SK-N-DZ (cell line): ENCODE results near the gene TNRC6A.
"Not testable (repeated sequence)": the region's sequence is repeated elsewhere in the genome, so short reads cannot be mapped to it uniquely, and the experiment has no call there.

ENCODE experiments used
- DNase-seq: peaks from one replicate; pipeline ENCODE4 v3.0.0-alpha.2; 2015; ENCODE audit warnings: low spot score

TNRC6A gene

DNA sequence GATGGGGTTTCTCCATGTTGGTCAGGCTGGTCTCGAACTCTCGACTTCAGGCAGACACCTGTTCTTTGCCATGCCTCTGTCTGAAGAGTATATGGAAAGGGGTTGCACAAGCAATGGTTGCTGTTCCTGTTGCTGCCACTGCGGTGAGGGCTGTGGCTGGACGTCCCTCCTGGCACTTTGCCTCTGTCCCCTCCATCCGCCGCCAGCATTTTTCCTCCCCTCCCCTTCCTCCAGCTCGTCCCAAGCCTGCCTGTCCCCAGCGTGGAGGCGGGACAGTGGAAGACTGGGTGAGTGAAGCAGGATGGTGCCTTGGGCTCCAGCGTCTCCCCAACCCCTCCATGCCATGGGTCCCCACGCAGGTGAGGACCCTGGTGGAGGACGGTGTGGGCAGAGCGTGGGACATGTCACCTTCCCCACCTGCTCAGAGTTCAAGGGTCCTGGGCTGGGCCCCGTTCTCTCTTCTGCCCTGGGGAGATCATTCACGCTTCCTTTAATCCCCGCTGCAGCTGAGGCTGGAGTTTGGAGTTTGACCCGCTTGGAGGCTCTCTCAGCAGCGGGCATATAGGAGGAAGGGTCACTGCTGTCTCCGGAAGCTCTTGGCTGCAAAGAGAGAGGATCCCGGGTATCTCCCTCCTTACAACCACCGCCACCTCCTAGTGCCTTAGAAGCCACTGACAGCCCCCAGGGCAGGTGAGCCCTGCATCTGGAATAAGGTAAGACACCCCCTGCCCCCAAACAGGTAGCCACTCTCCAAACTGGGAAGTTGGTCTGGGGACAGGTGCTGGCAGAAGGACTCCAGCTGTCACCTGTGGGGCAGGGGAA lies 116.5 kb downstream of the TNRC6A start, which contains the start of gene SLC5A11:
Gene SLC5A11 (plus strand): TSS at position 238 of the 822 bp plus-strand sequence. CDS start 12,681 bp downstream, outside the sequence.
- DNase-seq = no peak

DNA sequence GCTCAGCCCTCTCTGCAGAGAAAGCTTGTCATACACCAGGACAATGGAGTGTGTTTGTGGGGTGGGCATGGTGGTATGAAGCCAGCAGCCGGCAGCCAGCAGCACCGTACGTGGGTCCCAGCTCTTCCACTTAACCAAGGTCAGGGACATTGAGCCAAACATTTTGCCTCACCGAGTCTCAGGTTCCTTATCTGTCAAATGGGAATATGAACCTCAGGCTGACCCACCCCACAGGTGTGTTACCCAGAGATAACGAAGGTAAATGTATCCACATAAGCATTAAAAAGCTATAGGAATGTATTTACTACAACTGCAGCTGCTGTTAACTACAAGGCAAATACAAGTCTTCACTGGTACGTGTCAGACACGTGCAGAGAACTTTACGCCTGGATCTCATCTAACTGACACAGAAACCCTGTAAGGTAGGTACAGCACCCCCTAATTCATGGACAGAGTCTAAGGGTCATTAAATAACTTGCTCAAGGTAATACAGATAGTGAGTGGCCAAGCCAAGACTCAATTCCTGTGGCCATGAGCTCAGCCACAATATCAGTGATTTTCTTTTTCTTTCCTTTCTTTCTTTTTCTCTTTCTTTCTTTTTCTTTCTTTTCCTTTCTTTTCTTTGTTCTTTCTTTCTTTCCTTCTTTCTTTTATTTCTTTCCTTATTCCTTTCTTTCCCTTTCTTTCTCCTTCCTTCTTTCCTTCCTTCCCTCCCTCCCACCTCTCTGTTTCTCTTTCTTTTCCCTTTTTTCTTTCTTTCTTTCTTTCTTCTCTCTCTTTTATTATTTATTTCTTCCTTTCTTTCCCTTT lies 117.3 kb downstream of the TNRC6A start:
- DNase-seq = no peak

DNA sequence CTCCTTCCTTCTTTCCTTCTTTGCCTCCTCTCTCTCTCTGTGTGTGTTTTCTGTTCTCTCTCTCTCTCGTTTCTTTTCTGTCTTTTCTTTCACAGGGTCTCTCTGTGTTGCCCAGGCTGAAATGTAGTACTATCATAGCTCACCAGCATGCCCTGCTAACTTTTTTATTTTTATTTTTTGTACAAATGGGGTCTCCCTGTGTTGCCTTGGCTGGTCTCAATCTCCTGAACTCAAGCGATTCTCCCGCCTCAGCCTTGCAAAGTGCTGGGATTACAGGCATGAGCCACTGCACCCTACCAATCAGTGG lies 117.9 kb downstream of the TNRC6A start:
- DNase-seq = no peak

DNA sequence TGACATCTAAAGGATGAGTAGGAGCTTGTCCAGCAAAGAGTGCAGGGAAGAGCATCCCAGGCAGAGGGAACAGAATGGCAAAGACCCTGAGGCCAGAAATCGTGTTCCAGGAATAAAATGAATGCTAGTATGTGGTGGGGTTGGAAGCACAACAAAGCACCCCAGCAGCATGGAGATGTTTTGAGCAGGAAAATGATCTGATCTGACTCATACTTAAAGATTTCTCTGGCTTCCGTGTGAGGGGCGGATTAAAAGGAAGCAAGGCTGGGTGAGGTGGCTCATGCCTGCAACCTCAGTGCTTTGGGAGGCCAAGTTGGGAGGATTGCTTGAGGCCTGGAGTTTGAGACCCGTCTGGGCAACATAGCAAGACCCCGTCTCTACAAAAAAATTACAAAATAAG lies 118.6 kb downstream of the TNRC6A start:
- no peak for DNase-seq

DNA sequence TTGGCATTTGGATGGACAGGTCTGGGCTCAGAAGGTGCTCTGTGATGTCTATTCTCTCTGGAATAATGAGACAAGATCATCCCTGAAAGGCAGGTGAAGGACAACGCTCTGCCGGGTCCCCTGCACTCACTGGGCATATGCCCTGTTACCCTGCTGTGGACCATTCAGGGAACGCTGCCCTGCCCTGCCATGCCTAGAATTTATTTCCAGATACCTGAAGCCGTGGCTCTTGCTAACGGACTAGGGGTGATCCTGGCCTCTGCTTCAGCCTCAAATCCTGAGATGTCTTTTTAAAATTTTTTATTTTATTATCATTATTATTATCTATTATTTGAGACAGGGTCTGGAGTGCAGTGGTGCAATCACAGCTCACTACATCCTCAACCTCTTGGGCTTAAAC lies 120.2 kb downstream of the TNRC6A start:
- DNase-seq = no peak

DNA sequence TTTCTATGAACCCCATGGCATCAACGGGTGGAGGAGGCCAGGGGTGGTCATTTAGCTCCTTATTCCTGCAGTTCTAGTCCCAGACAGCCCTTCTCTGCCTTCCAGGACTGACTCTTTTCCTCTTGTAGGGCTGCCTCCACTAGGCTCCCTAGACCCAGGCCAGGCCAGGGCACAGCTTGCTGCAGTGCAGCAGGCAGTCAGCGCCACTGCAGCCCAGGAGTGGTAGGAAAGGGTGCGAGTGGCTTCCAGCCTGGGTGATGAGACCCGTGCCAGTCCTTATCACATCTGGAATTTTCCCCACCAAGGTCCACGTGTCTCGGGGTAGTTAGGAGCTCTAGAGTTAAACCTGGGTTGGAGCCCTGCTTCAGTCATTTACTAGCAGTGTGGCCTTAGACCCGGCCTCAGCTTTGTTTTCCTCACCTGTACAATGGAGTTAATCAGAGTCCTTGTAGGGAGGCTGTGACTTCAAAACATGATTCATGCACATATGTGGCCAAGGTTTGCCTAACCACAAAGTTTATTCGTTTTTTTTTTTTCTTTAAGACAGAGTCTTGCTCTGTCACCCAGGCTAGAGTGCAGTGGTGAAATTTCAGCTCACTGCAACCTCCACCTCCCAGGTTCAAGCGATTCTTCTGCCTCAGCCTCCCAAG lies 121.0 kb downstream of the TNRC6A start:
- no peak for DNase-seq

DNA sequence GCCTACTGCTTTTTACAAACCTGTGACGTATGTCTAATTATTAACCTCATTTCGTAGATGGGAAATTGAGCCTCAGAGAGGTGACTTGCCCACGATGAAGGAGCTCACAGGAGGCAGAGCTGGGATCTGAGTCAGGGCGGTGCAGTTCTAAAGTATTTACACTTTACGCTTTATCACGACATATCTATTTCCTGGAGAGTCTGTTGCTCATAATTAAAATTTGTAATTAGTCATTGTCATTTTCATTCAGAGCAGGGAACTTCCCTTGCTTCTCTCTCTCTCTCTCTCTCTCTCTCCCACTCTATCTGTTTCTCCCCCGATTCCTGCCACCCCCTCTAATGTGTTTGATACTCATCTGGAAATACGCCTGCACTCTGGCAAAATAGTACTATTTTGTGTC lies 122.2 kb downstream of the TNRC6A start:
- no peak for DNase-seq

DNA sequence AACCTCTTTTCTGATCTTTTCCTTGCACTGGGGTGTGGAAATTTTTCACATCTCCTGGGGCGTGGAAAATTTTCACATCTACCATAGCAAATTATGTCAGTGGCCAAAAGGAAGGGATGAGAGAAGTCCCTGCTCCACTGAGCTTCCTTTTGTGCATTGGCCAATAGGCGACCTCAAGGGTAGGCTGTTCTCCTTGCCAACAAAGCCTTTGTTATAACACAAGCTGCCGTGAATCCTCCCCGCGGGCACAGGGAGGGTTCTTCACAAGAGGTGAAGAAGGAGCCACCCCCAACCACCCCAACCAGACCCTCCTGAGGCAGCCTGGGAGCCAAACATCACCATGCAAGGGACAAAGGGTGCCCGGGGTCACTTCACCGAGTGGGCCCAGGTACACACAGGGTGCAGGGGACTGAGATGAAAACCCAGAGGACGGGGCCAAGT lies 122.8 kb downstream of the TNRC6A start:
- no peak for DNase-seq

DNA sequence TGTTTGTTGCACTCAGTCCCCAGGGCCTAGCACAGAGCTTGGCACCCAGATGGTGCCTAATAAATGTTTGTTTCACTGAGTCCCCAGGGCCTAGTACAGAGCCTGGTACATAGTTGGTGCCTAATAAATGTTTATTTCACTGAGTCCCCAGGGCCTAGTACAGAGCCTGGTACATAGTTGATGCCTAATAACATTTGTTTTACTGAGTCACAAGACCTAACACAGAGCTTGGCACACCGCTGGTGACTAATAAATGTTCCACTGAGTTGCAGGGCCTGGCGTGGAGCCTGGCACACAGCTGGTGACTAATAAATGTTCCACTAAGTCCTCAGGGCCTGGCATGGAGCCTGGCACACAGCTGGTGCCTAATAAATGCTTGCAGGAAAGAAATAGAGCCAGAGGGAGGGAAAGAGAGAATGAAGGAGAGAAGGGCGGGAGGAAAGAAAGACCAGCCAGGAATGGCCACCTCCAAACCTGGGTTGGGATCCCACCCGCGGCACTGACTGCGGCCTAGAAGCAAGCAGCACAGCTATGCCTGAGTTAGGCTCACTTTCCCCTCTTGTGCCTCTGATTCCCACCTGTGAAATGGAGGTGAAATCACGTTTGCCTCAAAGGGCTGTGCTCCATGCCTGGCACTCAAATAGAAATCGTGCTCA lies 123.8 kb downstream of the TNRC6A start:
- DNase-seq = no peak

DNA sequence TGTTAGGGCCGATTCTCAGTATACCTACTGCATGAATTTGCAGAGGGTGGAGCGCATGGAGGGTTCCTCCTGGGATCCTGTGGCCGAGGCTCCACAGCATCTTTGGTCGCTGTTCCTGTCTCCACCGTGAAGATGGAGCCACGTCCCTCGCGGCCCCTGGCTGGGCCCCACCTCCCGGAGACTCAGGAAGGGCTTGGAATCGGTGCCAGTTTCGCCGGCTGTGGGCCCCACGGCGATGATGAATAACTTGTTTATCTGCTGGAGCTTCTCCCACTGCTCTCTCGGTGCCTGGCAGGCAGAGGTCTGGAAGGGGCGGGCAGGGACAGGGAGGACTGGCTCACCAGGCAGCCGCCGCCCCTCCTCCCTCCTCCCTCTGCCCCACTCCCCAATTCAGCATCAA lies 124.4 kb downstream of the TNRC6A start:
- peak; percentile 13 for DNase-seq

DNA sequence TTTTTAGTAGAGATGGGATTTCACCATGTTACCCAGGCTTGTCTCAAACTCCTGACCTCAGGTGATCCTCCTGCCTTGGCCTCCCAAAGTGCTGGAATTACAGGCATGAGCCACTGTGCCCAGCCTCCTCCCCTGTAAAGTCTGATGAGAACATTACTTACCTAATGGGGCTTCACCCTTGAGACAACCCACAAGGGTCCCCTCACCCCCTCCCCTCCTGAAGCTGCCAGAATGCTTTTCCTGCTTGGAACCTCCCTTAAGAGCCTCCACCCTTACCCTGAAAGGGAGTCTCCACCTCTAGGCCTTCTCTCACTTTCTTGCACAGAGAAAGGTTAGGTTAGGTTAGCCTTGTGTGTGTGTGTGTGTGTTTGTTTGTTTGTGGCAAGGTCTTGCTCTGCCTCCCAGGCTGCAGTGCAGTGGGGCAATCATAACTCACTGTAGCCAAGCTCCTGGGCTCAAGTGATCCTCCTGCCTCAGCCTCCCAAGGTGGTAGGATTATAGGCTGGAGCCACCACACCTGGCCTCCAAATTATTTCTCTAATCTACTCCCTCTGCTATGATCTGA lies 125.2 kb downstream of the TNRC6A start:
- no peak for DNase-seq

DNA sequence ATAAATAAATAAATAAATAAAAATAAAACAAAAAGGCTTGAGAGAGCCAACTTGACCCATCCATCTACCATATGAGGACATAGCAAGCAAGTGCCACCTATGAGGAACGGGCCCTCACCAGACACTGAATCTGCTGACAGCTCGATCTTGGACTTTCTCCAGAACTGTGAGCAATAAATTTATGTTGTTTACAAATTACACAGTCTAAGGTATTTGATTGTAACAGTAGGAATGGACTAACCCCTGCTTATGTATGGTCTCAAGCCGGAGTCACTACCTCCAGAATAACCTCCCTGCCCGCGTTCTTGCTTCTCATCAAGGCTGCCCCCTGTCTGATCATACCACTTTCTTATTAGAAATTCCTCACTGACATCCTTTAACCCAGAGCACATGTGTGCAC lies 126.2 kb downstream of the TNRC6A start:
- no peak for DNase-seq

DNA sequence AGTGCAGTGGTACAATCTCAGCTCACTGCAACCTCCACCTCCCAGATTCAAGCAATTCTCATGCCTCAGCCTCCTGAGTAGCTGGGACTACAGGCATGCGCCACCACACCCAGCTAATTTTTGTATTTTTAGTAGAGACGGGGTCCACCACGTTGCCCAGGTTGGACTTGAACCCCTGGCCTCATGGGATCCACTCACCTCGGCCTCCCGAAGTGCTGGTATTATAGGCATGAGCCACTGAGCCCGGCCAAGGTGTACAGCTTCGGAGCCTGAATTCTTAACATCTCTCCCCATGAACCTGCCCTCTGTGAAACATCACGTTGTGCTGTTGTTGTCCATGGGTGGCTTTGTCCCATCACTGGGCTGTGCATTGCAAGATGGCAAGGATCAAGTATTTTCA lies 127.4 kb downstream of the TNRC6A start:
- DNase-seq = not testable (repeated sequence)

DNA sequence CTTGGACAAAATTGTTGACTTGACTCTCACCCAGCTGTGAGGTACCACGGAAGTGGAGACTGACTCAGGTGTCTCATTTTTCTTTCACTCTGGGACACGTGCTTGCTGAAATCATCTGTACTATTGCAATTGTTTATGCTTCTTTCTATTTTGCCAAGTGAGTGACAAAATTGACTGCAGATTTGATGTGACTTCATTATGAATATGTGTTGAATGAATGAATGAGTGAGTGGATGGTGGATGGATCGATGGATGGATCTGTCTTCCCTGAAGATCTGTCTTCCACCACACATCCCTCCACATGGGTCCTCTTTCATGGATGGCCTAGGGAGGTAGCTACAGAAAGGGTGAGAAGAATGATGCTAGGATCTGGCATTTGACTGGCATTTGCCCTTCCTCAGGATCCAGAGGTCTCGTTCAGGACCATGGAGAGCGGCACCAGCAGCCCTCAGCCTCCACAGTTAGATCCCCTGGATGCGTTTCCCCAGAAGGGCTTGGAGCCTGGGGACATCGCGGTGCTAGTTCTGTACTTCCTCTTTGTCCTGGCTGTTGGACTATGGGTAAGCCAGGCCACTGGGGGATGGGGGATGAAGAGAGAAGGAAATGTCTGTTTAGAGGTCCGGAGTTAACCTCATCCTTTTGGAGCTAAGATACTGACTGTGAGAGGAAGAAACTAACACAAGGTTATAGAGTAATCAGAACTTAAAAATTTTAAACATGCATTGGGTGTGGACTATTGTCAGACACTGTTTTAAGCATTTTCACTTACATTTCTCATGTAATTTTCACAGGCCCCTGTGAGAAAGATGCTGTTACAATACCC lies 129.0 kb downstream of the TNRC6A start:
- no peak for DNase-seq

DNA sequence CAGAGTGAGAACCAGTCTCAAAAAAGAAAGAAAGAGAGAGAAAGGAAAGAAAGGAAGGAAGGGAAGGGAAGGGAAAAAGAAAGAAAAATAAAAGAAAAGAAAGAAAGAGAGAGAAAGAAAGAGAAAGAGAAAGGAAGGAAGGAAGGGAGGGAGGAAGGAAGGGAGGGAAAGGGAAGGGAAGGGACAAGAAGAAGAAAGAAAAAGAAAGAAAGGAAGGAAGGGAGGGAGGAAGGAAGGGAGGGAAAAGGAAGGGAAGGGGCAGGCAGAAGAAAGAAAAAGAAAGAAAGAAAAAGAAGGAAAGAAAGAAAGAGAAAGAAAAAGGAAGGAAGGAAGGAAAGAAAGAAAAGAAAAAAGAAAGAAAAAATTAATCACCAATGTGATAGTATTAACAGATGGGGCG lies 132.0 kb downstream of the TNRC6A start:
- DNase-seq = no peak

DNA sequence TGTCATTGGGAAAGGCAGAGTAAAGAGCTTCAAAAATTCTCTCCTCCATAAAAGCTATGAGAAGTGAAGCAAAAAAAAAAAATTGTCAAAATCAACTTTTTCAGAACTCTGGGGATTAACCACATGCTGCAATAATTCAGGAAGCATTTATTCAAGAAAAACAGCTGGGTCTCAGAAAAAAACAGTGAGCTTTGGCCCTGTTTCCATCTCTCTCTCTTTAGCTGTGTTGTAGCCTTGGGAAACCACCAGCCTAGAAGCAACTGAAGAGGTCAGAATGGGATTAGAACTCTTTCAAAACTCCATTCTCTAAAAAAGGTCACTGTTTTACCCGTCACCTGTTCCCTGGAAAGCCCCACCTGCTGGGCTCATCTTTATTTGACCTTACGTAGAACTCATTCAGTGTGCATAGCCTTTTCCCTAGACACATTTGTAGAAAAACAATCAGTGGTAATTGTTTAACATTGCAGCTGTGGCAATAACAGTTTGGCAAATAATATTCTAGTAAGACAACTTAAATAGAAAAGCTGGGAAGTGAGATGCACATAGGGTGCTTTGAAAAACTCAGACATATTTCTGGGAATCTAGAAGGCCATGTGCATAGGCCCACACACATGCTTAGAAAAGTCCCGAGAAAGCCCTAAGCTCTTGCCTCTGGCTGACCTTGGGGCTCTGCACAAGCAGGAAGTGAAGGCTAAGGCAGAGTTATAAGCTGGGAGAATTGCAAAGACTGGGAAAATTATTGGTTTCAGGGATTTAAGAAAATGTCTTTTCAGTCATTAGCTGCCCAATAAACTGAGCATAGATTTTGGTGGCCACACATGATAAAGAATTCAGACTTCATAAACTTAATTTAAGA lies 134.4 kb downstream of the TNRC6A start:
- DNase-seq = no peak

DNA sequence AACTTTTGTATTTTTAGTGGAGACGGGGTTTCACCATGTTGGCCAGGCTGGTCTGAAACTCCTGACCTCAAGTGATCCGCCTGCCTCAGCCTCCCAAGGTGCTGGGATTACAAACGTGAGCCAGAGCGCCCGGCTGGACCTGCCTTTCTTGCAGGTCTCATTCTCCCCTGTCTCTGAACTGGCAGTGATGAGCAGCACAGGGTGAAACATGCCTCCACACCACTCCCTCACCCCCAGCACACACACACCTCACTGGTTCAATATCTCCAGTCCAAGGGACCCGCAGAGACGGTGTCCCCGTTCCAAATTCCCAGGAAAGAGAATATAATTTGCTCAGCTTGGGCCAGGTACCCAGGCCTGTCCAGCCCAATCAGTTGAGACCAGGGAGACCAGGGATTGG lies 139.6 kb downstream of the TNRC6A start:
- DNase-seq = no peak

DNA sequence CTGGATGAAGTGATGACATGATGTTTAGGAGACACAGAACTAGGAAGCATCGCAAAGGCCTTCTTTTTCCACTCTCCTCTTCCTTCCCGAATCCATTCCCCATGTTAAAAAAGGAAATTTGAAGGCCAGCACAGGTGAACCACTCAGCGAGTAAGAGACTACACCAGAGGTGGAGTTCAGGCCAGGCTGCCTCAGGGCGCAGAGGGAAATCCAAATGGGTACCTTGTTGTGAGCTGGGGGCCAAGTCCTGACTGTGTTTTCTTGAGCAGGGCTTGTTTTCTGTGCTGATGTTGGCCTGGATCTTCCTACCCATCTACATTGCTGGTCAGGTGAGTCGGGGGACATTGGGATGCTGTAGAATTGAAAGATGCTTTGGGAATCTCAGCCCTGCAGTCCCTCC lies 142.4 kb downstream of the TNRC6A start:
- DNase-seq = no peak

DNA sequence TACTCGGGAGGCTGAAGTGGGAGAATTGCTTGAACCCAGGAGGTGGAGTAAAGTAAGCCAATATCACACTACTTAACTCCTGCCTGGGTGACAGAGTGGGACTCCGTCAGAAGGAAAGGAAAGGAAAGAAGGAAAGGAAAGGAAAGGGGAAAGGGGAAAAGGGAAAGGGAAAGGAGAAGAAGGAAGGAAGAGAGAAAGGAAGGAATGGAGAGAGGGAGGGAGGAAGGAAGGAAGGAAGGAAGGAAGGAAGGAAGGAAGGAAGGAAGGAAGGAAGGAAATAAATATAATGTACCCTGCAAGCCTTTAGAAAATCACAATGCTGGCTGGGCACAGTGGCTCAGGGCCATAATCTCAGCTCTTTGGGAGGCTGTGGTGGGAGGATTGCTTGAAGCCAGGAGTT lies 143.6 kb downstream of the TNRC6A start:
- no peak for DNase-seq

DNA sequence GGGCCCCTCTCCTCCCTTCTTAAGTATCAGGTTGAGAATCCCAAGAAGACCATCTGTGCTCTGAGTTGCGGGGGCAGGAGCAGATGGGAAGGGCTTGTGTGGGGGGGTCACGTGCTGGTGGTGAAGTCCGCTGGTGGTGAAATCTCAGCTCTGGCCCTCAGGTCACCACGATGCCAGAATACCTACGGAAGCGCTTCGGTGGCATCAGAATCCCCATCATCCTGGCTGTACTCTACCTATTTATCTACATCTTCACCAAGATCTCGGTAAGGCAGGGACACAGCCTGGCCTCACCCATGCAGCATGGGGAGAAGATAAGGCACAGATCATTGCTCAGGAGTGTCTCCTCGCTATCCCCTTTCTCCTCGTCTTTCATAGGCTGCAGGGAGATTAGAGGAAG lies 146.0 kb downstream of the TNRC6A start:
- DNase-seq = no peak
